ENCODE data around the gene VAMP4.

The VAMP4 gene, protein sequence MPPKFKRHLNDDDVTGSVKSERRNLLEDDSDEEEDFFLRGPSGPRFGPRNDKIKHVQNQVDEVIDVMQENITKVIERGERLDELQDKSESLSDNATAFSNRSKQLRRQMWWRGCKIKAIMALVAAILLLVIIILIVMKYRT

DNA sequence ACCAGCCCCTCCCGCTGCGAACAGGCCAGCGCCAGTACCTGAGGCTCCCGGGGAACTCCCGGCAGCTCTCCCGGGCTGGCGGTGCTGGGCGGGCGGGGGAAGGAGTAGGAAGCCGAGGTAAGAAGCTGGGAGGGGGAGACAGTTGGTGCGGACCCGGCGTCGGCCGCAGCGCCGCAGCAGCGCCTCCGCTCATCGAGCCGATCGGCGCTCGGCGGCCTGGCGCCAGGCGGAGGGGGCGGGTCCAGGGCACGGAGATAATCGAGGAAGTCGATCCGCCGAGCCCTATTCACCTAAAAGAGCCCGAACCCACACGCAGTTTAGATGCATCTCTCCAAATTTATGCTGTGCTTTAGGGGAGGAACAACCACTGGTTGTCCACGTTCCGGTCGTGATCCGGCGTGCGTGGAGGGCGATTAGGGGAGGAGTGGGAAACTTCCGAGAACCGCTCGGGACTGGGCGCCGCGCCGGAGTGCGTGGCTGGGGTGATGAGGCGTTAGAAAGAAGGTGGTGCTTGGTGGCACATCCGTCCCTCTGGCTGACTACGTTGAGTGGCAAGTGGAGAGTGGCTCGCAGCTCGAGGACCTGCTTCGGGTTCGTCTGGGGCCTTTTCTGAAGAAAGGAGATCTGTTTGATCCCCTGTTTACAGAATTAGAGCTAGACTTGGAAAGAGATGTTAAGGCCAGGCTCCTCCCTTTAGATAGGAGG is at the start of gene VAMP4:
Gene VAMP4 (minus strand): TSS at position 194 of the 705 bp plus-strand sequence. CDS start 3,651 bp downstream, outside the sequence.
- H3K27ac ChIP-seq (ENCODE audit: low read length), result peak within 1 kb of the TSS; percentile 100
- no peaks in the 10 kb centered on the region for H3K9me3 ChIP-seq (ENCODE audit: control insufficient read depth in 1 of 2, low read length in 2 of 2)
- H3K4me3 ChIP-seq (ENCODE audit: low read depth in 1 of 2, low read length in 2 of 2), result peak within 1 kb of the TSS; percentile 97
- H3K4me1 ChIP-seq (ENCODE audit: control insufficient read depth in 1 of 2, insufficient read depth in 2 of 2, low read length in 2 of 2), result peaks cover 15 to 23% of the 10 kb centered on the region in 2 donors
- no peaks in the 10 kb centered on the region for H3K27me3 ChIP-seq (ENCODE audit: low read depth, low read length)
- peaks cover 7 to 11% of the 10 kb centered on the region in 2 donors for H3K36me3 ChIP-seq (ENCODE audit: control insufficient read depth in 1 of 2, insufficient read depth in 2 of 2, low read length in 2 of 2)

DNA sequence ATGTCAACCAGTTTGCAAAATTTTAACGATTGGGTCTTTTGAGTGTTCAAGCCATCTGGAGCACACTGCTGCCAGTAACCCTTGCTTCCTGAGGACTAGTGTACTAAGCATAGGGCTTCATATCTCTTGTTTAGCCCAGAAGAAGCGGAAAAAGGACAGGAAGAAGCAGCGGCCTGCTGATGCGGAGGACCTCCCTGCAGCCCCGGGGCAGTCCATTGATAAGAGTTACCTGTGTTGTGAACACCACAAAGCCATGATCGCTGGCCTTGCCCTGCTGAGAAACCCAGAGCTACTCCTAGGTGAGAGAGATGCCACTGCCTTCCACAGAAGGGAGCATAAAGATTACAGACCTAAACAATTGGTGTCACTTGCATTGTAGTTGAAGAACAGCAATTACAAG is 48.5 kb upstream of the VAMP4 start:
- H3K4me1 ChIP-seq (ENCODE audit: control insufficient read depth in 1 of 2, insufficient read depth in 2 of 2, low read length in 2 of 2), result peaks cover 0 to 4% of the 10 kb centered on the region in 2 donors
- H3K27me3 ChIP-seq (ENCODE audit: low read depth, low read length), result no peaks in the 10 kb centered on the region
- H3K27ac ChIP-seq (ENCODE audit: low read length), result no peak overlapping the region
- peaks cover 71 to 96% of the 10 kb centered on the region in 2 donors for H3K36me3 ChIP-seq (ENCODE audit: control insufficient read depth in 1 of 2, insufficient read depth in 2 of 2, low read length in 2 of 2)
- no peak overlapping the region for H3K4me3 ChIP-seq (ENCODE audit: low read depth in 1 of 2, low read length in 2 of 2)
- H3K9me3 ChIP-seq (ENCODE audit: control insufficient read depth in 1 of 2, low read length in 2 of 2), result no peaks in the 10 kb centered on the region

DNA sequence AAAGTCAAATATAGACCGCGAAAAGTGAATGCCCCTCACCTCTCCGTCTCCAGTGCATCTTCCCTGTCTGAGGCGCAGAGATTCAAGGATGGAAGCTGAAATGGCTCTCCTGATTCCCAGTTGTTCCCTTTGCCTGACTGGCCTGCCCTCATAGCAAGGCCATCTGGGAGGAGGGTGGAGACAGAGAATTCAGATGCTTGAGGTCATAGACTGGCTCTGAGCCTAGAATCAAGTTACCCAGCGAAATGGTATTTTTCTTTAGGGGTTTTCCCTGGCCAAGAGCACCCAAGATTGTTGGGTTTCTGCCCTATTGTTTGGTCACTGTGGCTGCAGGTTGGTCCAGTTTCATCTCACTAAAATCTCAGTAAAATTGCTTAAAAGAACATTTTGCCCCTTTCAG is 46.8 kb upstream of the VAMP4 start:
- H3K4me1 ChIP-seq (ENCODE audit: control insufficient read depth in 1 of 2, insufficient read depth in 2 of 2, low read length in 2 of 2), result peaks cover 5 to 20% of the 10 kb centered on the region in 2 donors

GRCh38 chr1:171787686-171788480 is 46.0 kb upstream of the VAMP4 start:
- Histone ChIP-seq H3K27ac (ENCODE audit: low read length) (no peak overlapping the region), H3K36me3 (ENCODE audit: control insufficient read depth in 1 of 2, insufficient read depth in 2 of 2, low read length in 2 of 2) (peaks cover 61 to 84% of the 10 kb centered on the region in 2 donors), H3K4me3 (ENCODE audit: low read depth in 1 of 2, low read length in 2 of 2) (no peak overlapping the region), H3K9me3 (ENCODE audit: control insufficient read depth in 1 of 2, low read length in 2 of 2) (no peaks in the 10 kb centered on the region), H3K27me3 (ENCODE audit: low read depth, low read length) (no peaks in the 10 kb centered on the region), H3K4me1 (ENCODE audit: control insufficient read depth in 1 of 2, insufficient read depth in 2 of 2, low read length in 2 of 2) (peaks cover 8 to 28% of the 10 kb centered on the region in 2 donors)

More for the DNA sequence above, 46.8 kb upstream of the VAMP4 start:
- Histone ChIP-seq H3K9me3 (ENCODE audit: control insufficient read depth in 1 of 2, low read length in 2 of 2) (no peaks in the 10 kb centered on the region), H3K27ac (ENCODE audit: low read length) (no peak overlapping the region), H3K27me3 (ENCODE audit: low read depth, low read length) (no peaks in the 10 kb centered on the region), H3K4me3 (ENCODE audit: low read depth in 1 of 2, low read length in 2 of 2) (no peak overlapping the region), H3K36me3 (ENCODE audit: control insufficient read depth in 1 of 2, insufficient read depth in 2 of 2, low read length in 2 of 2) (peaks cover 65 to 92% of the 10 kb centered on the region in 2 donors)

DNA sequence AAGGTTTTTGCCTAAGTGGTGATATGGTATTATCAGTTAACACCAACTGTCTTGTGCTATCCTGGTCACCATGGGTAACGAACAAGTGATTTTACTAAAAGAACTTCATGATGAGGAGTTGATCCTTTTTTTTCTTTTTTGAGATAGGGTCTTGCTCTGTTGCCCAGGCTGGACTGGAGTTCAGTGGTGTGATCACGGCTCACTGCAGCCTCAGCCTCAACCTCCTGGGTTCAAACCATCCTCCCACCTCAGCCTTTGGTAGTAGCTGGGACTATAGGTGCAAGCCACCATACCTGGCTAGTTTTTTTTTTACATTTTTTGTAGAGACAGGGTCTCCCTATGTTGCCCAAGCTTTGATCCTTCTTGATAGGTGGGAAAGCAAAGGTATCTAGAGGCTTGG is 44.7 kb upstream of the VAMP4 start:
- peaks cover 9 to 37% of the 10 kb centered on the region in 2 donors for H3K4me1 ChIP-seq (ENCODE audit: control insufficient read depth in 1 of 2, insufficient read depth in 2 of 2, low read length in 2 of 2)
- no peak overlapping the region for H3K27ac ChIP-seq (ENCODE audit: low read length)
- peaks cover 47 to 70% of the 10 kb centered on the region in 2 donors for H3K36me3 ChIP-seq (ENCODE audit: control insufficient read depth in 1 of 2, insufficient read depth in 2 of 2, low read length in 2 of 2)
- H3K27me3 ChIP-seq (ENCODE audit: low read depth, low read length), result no peaks in the 10 kb centered on the region
- H3K9me3 ChIP-seq (ENCODE audit: control insufficient read depth in 1 of 2, low read length in 2 of 2), result no peaks in the 10 kb centered on the region
- no peak overlapping the region for H3K4me3 ChIP-seq (ENCODE audit: low read depth in 1 of 2, low read length in 2 of 2)

GRCh38 chr1:171785766-171786165 is 43.9 kb upstream of the VAMP4 start:
- Histone ChIP-seq H3K9me3 (ENCODE audit: control insufficient read depth in 1 of 2, low read length in 2 of 2) (no peaks in the 10 kb centered on the region), H3K27me3 (ENCODE audit: low read depth, low read length) (no peaks in the 10 kb centered on the region), H3K4me3 (ENCODE audit: low read depth in 1 of 2, low read length in 2 of 2) (no peak overlapping the region), H3K36me3 (ENCODE audit: control insufficient read depth in 1 of 2, insufficient read depth in 2 of 2, low read length in 2 of 2) (peaks cover 46 to 63% of the 10 kb centered on the region in 2 donors), H3K27ac (ENCODE audit: low read length) (no peak overlapping the region), H3K4me1 (ENCODE audit: control insufficient read depth in 1 of 2, insufficient read depth in 2 of 2, low read length in 2 of 2) (peaks cover 9 to 37% of the 10 kb centered on the region in 2 donors)

- peaks cover 41 to 53% of the 10 kb centered on the region in 2 donors for H3K36me3 ChIP-seq (ENCODE audit: control insufficient read depth in 1 of 2, insufficient read depth in 2 of 2, low read length in 2 of 2)
- no peaks in the 10 kb centered on the region for H3K9me3 ChIP-seq (ENCODE audit: control insufficient read depth in 1 of 2, low read length in 2 of 2)
- no peak overlapping the region for H3K4me3 ChIP-seq (ENCODE audit: low read depth in 1 of 2, low read length in 2 of 2)
- no peaks in the 10 kb centered on the region for H3K27me3 ChIP-seq (ENCODE audit: low read depth, low read length)
- H3K4me1 ChIP-seq (ENCODE audit: control insufficient read depth in 1 of 2, insufficient read depth in 2 of 2, low read length in 2 of 2), result peaks cover 9 to 37% of the 10 kb centered on the region in 2 donors
- H3K27ac ChIP-seq (ENCODE audit: low read length), result no peak overlapping the region
Measured at GRCh38 chr1:171784784-171785183, 42.9 kb upstream of the VAMP4 start.

DNA sequence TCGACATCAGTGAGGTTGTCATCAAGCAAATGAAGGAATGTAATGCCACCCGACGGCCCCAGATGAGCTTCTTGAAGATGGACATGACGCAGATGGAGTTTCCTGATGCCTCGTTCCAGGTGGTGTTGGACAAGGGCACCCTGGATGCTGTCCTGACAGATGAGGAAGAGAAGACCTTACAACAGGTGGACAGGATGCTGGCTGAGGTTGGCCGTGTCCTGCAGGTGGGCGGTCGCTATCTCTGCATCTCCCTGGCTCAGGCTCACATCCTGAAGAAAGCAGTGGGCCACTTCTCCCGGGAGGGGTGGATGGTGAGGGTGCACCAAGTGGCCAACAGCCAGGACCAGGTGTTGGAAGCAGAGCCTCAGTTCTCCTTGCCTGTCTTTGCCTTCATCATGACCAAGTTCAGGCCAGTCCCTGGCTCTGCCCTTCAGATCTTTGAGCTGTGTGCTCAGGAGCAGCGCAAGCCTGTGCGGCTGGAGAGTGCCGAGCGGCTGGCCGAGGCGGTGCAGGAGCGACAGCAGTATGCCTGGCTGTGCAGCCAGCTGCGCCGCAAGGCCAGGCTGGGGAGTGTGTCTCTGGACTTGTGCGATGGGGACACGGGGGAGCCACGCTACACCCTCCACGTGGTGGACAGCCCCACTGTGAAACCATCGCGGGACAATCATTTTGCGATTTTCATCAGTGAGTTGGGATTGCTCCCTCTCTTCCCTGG is 42.1 kb upstream of the VAMP4 start:
- no peak overlapping the region for H3K27ac ChIP-seq (ENCODE audit: low read length)
- H3K36me3 ChIP-seq (ENCODE audit: control insufficient read depth in 1 of 2, insufficient read depth in 2 of 2, low read length in 2 of 2), result peaks cover 34 to 45% of the 10 kb centered on the region in 2 donors
- H3K9me3 ChIP-seq (ENCODE audit: control insufficient read depth in 1 of 2, low read length in 2 of 2), result no peaks in the 10 kb centered on the region
- peaks cover 9 to 33% of the 10 kb centered on the region in 2 donors for H3K4me1 ChIP-seq (ENCODE audit: control insufficient read depth in 1 of 2, insufficient read depth in 2 of 2, low read length in 2 of 2)
- H3K4me3 ChIP-seq (ENCODE audit: low read depth in 1 of 2, low read length in 2 of 2), result no peak overlapping the region
- no peaks in the 10 kb centered on the region for H3K27me3 ChIP-seq (ENCODE audit: low read depth, low read length)

DNA sequence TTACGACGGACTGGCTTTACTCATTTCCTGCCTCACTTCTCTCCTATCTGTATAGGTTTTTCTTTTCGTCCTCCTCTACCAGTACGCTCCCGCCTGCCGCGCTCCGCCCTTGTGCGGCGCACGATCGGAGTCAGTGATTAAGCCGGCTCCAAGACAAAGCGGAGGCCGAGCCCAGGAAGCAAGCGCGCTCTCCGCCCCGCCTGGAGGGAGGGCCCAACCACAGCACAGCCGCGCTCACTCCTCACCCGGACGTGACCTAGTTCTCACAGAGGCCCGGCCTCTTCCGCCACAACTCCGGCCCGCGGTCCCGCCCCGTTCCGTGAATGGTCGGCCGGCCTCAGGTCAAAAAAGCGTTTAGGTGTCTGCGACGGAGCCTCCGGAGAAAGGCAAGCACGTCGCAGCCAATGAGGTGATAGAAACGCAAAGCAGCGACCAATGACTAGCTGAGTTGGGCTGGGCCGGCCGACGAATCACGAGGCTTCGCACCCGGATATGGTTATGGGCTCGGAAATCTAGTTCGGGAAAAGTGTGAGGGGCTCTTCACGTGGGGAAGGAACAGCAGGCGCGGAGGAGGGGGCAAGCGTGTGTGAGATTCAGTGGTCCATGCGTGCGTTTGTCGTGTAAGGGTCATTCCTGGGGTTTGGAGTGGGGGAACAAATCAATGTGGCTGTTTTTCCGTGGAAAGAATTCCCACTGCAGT is 39.5 kb upstream of the VAMP4 start, which contains the start of gene METTL13:
Gene METTL13 (plus strand): TSS at position 485 of the 700 bp plus-strand sequence. CDS start 308 bp downstream, outside the sequence.
- Histone ChIP-seq H3K27me3 (ENCODE audit: low read depth, low read length) (no peaks in the 10 kb centered on the region), H3K4me3 (ENCODE audit: low read depth in 1 of 2, low read length in 2 of 2) (peak within 1 kb of the TSS; percentile 71 to 99), H3K4me1 (ENCODE audit: control insufficient read depth in 1 of 2, insufficient read depth in 2 of 2, low read length in 2 of 2) (peaks cover 9 to 33% of the 10 kb centered on the region in 2 donors), H3K9me3 (ENCODE audit: control insufficient read depth in 1 of 2, low read length in 2 of 2) (no peaks in the 10 kb centered on the region), H3K36me3 (ENCODE audit: control insufficient read depth in 1 of 2, insufficient read depth in 2 of 2, low read length in 2 of 2) (peaks cover 12 to 21% of the 10 kb centered on the region in 2 donors), H3K27ac (ENCODE audit: low read length) (peak within 1 kb of the TSS; percentile 93)

DNA sequence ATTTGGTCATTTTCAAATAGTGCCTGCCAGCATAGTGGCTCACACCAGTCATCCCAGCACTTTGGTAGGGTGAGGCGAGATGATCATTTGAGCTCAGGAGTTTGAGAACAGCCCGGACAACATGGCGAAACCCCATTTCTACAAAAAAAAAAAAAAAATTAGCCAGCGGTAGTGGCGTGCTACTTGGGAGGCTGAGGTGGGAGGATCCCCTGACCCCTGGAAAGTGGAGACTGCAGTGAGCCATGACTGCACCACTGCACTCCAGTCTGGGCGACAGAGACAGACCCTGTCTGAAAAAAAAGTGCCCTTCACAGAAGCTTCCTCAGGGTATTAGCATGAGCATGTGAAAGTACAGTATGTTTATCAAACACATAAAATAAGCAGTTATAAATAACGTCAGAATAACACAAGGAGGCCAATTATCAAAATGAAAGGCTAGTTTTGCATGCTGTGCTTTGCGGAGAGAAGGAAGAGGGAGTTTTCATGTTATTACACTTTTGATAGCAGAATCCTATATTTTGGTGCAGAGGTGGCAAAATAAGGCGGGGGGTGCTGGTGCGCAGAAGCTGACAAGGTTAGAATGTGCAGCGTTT is 38.8 kb upstream of the VAMP4 start:
- no peaks in the 10 kb centered on the region for H3K27me3 ChIP-seq (ENCODE audit: low read depth, low read length)
- H3K36me3 ChIP-seq (ENCODE audit: control insufficient read depth in 1 of 2, insufficient read depth in 2 of 2, low read length in 2 of 2), result peaks cover 7 to 15% of the 10 kb centered on the region in 2 donors
- H3K4me1 ChIP-seq (ENCODE audit: control insufficient read depth in 1 of 2, insufficient read depth in 2 of 2, low read length in 2 of 2), result peaks cover 9 to 33% of the 10 kb centered on the region in 2 donors
- H3K27ac ChIP-seq (ENCODE audit: low read length), result peak overlapping the region; percentile 93
- no peaks in the 10 kb centered on the region for H3K9me3 ChIP-seq (ENCODE audit: control insufficient read depth in 1 of 2, low read length in 2 of 2)
- peak overlapping the region; percentile 71 to 88 for H3K4me3 ChIP-seq (ENCODE audit: low read depth in 1 of 2, low read length in 2 of 2)

Measured in muscle layer of duodenum (tissue), 2 donors.